HG03039 (cell line): ENCODE measurements around the gene SCAPER.
"Not testable (repeated sequence)": the region's sequence is repeated elsewhere in the genome, so short reads cannot be mapped to it uniquely, and the experiment has no call there.

Experiments
- ATAC-seq: cut with Tn5 transposase; IDR thresholded peaks from one replicate; pipeline ENCODE4 v1.9.1; 2021; ENCODE audit warnings: mild to moderate bottlenecking, moderate library complexity; ENCODE audit not compliant: unreplicated experiment

Gene SCAPER

GRCh38 chr15:76433798-76434400 lies 471.2 kb downstream of the SCAPER start:
- ATAC-seq = no peak

- ATAC-seq = not testable (repeated sequence)
These were observed 472.1 kb downstream of the SCAPER start for GRCh38 chr15:76433036-76433435.

GRCh38 chr15:76432604-76433003 lies 472.5 kb downstream of the SCAPER start:
- ATAC-seq = no peak

- ATAC-seq = no peak
These were observed 473.2 kb downstream of the SCAPER start for GRCh38 chr15:76431971-76432370.

GRCh38 chr15:76430711-76431110 lies 474.4 kb downstream of the SCAPER start:
- not testable (repeated sequence) for ATAC-seq

GRCh38 chr15:76429661-76430060 lies 475.5 kb downstream of the SCAPER start:
- no peak for ATAC-seq

- no peak for ATAC-seq
These were observed 478.2 kb downstream of the SCAPER start for GRCh38 chr15:76426941-76427340.

- ATAC-seq = no peak
These were observed 486.6 kb downstream of the SCAPER start for GRCh38 chr15:76418352-76419140.

GRCh38 chr15:76401285-76401684 lies 503.9 kb downstream of the SCAPER start:
- ATAC-seq = no peak

- ATAC-seq = no peak
These were observed 506.6 kb downstream of the SCAPER start for GRCh38 chr15:76398317-76399104.

GRCh38 chr15:76393614-76394013 lies 511.5 kb downstream of the SCAPER start:
- ATAC-seq = no peak

- ATAC-seq = no peak
These were observed 513.3 kb downstream of the SCAPER start for GRCh38 chr15:76391847-76392246.

- no peak for ATAC-seq
These were observed 513.8 kb downstream of the SCAPER start for GRCh38 chr15:76391309-76391708.

GRCh38 chr15:76390571-76390970 lies 514.6 kb downstream of the SCAPER start:
- ATAC-seq = no peak

GRCh38 chr15:76386926-76387325 lies 518.2 kb downstream of the SCAPER start:
- ATAC-seq = no peak

- ATAC-seq = no peak
These were observed 519.0 kb downstream of the SCAPER start for GRCh38 chr15:76386178-76386577.

GRCh38 chr15:76384409-76384808 lies 520.7 kb downstream of the SCAPER start:
- no peak for ATAC-seq

GRCh38 chr15:76382987-76383728 lies 522.0 kb downstream of the SCAPER start:
- ATAC-seq = no peak

GRCh38 chr15:76381366-76381765 lies 523.8 kb downstream of the SCAPER start:
- no peak for ATAC-seq

- no peak for ATAC-seq
These were observed 524.9 kb downstream of the SCAPER start for GRCh38 chr15:76380249-76380648.

GRCh38 chr15:76378691-76379090 lies 526.4 kb downstream of the SCAPER start:
- ATAC-seq = no peak
